GM12878 (cell line): ENCODE measurements around the gene KIFBP. TPM values are rescaled to one million over a fixed set of nuclear protein-coding genes. Genes with fewer than 3 reads are reported as not detected.
A peak's percentile ranks its signal among the peaks of the same experiment; 100 is the strongest.

Experiments used
- CEBPZ ChIP-seq: fragments of 150-350 bp; IDR thresholded peaks from 2 replicates; pipeline ENCODE4 v1.6.1; 2016; ENCODE audit warnings: low read depth, low read length
- DPF2 ChIP-seq: fragments of 450-650 bp; IDR thresholded peaks from 2 replicates; pipeline ENCODE4 v1.6.1; 2017; ENCODE audit warnings: mild to moderate bottlenecking
- IKZF1 ChIP-seq: fragments of 450-650 bp; conservative IDR thresholded peaks from 2 replicates; pipeline ENCODE4 v1.6.1; 2017; ENCODE audit warnings: antibody characterized with exemption, mild to moderate bottlenecking
- IKZF2 ChIP-seq, 2 experiments: fragments of 450-650 bp; IDR thresholded peaks; 2 replicates each; pipeline ENCODE4 v1.6.1; 2017; ENCODE audit warnings: mild to moderate bottlenecking in 2 of 2, moderate library complexity in 2 of 2
- NR2F1 ChIP-seq: fragments of 450-650 bp; conservative IDR thresholded peaks from 2 replicates; pipeline ENCODE4 v1.6.1; 2017; ENCODE audit warnings: mild to moderate bottlenecking
- SPI1 ChIP-seq: IDR thresholded peaks from 2 replicates; pipeline ENCODE4 v1.6.1; 2011; ENCODE audit warnings: low read depth, mild to moderate bottlenecking, low read length, moderate library complexity, borderline replicate concordance; ENCODE audit not compliant: insufficient read depth
- ZNF687 ChIP-seq: fragments of 450-650 bp; IDR thresholded peaks from 2 replicates; pipeline ENCODE4 v1.6.1; 2017; ENCODE audit warnings: mild to moderate bottlenecking, moderate library complexity
- polyA plus RNA-seq, 11 experiments: library from polyadenylated mRNA; depleted of rRNA in 4 of 11; unstranded in 6 of 11; stranded (reverse) in 5 of 11; fragments of >200 nt; fragmentation: Nextera tagmentation in 4 of 11; fragmentation: Illumina TruSeq in 1 of 11; extraction: Ambion mirVana in 4 of 11; extraction: Trizol in 1 of 11; gene quantifications; 1 replicate in 1 of 11; 2 replicates in 10 of 11; pipeline versions ENCODE4 v1.2.1 to v1.2.3, GENCODE V29; 2011 to 2016; ENCODE audit warnings: inconsistent platforms in 2 of 11, missing spikeins in 2 of 11, low read depth in 1 of 11
- total RNA-seq, 4 experiments: library from RNA; depleted of rRNA in 3 of 4; stranded (reverse); fragments of >200 nt in 3 of 4; fragmentation: Illumina TruSeq in 1 of 4; extraction: Trizol in 1 of 4; gene quantifications; 2 replicates each; pipeline versions ENCODE4 v1.2.1 to v1.2.3, GENCODE V29; 2013 to 2021
- TF ChIP-seq, protein P1 (sequence below): IDR thresholded peaks from 2 replicates; pipeline ENCODE4 v1.6.1; 2011; ENCODE audit warnings: mild to moderate bottlenecking, low read depth, low read length, moderate library complexity; ENCODE audit not compliant: insufficient replicate concordance

Gene KIFBP
- total and polyA plus RNA-seq, 10 of the 15 experiments (the other 5 are each of a cell fraction or from before 2014, with no cell fraction given), result 8.6 to 29.5 (median 18.7) TPM

DNA sequence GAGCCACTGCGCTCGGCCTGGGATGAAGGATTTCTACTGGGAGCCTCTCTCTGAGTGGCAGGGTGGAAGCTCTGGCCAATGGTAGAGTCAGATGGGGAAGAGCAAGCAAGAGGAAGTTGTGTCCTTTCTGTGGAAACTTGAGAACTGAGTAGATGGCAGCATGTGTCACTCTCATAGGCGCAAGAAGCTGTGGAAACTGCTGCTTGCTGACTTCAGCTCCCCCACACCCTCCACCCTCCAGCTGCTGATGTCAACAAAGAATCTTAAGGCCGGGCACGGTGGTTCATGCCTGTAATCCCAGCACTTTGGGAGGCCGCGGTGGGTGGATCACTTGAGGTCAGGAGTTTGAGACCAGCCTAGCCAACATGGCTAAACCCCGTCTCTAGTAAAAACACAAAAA lies 59.5 kb downstream of the KIFBP start (continued):
- TF ChIP-seq, protein P1, sequence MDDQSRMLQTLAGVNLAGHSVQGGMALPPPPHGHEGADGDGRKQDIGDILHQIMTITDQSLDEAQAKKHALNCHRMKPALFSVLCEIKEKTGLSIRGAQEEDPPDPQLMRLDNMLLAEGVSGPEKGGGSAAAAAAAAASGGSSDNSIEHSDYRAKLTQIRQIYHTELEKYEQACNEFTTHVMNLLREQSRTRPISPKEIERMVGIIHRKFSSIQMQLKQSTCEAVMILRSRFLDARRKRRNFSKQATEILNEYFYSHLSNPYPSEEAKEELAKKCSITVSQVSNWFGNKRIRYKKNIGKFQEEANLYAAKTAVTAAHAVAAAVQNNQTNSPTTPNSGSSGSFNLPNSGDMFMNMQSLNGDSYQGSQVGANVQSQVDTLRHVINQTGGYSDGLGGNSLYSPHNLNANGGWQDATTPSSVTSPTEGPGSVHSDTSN, result peak; percentile 18
- TF ChIP-seq SPI1, result no peak
- peak; percentile 35; the same call in 1 of the 2 replicates for TF ChIP-seq IKZF1
- peak; percentile 71 for TF ChIP-seq ZNF687
- peak; percentile 17 to 31; a peak in 2 of 4 replicates for TF ChIP-seq IKZF2 (IDR thresholded peaks at IDR 0.05)
- TF ChIP-seq NR2F1, result 0 out of 2 replicates have a peak, but pooled peaks have one; percentile 19
- no peak for TF ChIP-seq CEBPZ
- TF ChIP-seq DPF2, result peak; percentile 11; the same call in 1 of the 2 replicates
